Erythroblast (primary cell): Measurements from ENCODE around the gene SF3A1.

Source experiments
- DNase-seq, 2 experiments: peaks; one replicate each; lab custom pipeline; 2025; lab: John Stamatoyannopoulos, UW
- GATA1 ChIP-seq: IDR thresholded peaks from 2 replicates; pipeline ENCODE4 v1.6.1; 2011; ENCODE audit warnings: low read depth, mild to moderate bottlenecking, control low read depth, low read length, moderate library complexity
- POLR2A ChIP-seq: IDR thresholded peaks from 2 replicates; pipeline ENCODE4 v1.6.1; 2011; ENCODE audit warnings: mild to moderate bottlenecking, low read length

Gene SF3A1

GRCh38 chr22:30396871-30397655, 40.4 kb upstream of the SF3A1 start, which contains the start of gene SEC14L2:
SEC14L2 (plus strand) TSS chr22:30397018; CDS start chr22:30397117, 99 bp downstream.
- DNase-seq = peak; percentile 67 to 76
- TF ChIP-seq GATA1 = no peak
- TF ChIP-seq POLR2A = peak; percentile 79

- no peak for DNase-seq
- no peak for TF ChIP-seq POLR2A
- TF ChIP-seq GATA1 = no peak
Observed at GRCh38 chr22:30393885-30394284, 37.2 kb upstream of the SF3A1 start.

GRCh38 chr22:30393322-30393680, 36.6 kb upstream of the SF3A1 start:
- TF ChIP-seq GATA1 = no peak
- TF ChIP-seq POLR2A = no peak
- no peak for DNase-seq

GRCh38 chr22:30392661-30393321, 36.1 kb upstream of the SF3A1 start:
- no peak for DNase-seq
- TF ChIP-seq POLR2A (no peak), GATA1 (no peak)

GRCh38 chr22:30390974-30391691, 34.4 kb upstream of the SF3A1 start:
- DNase-seq = peak; percentile 86 to 89
- TF ChIP-seq POLR2A (peak; percentile 44), GATA1 (no peak)

GRCh38 chr22:30386960-30387827, 30.5 kb upstream of the SF3A1 start, which contains the start of gene RNF215:
RNF215 (minus strand) TSS chr22:30387411; CDS start chr22:30387313, 98 bp downstream.
- peak; percentile 84 to 92 for DNase-seq

GRCh38 chr22:30386608-30386959, 29.9 kb upstream of the SF3A1 start:
- TF ChIP-seq GATA1 (no peak), POLR2A (no peak)
- no peak for DNase-seq

More at GRCh38 chr22:30386960-30387827, 30.5 kb upstream of the SF3A1 start, which contains the start of gene RNF215:
- TF ChIP-seq POLR2A (no peak), GATA1 (no peak)

GRCh38 chr22:30385942-30386341, 29.2 kb upstream of the SF3A1 start:
- no peak for DNase-seq
- TF ChIP-seq POLR2A (no peak), GATA1 (no peak)

- TF ChIP-seq GATA1 (no peak), POLR2A (no peak)
- no peak for DNase-seq
Observed at GRCh38 chr22:30383061-30383460, 26.4 kb upstream of the SF3A1 start.

- no peak for DNase-seq
- TF ChIP-seq GATA1 = no peak
- TF ChIP-seq POLR2A = no peak
Observed at GRCh38 chr22:30382340-30382739, 25.6 kb upstream of the SF3A1 start.

- TF ChIP-seq POLR2A = no peak
- TF ChIP-seq GATA1 = no peak
- no peak for DNase-seq
Observed at GRCh38 chr22:30381264-30381663, 24.6 kb upstream of the SF3A1 start.

- TF ChIP-seq GATA1 (no peak), POLR2A (no peak)
- DNase-seq = no peak
Observed at GRCh38 chr22:30380011-30380410, 23.3 kb upstream of the SF3A1 start.
